Left lung (tissue), 10 donors: Measurements from ENCODE around the gene FNDC3A. TPM values are rescaled to one million over a fixed set of nuclear protein-coding genes. Genes with fewer than 3 reads are reported as not detected.
A peak's percentile ranks its signal among the peaks of the same experiment; 100 is the strongest.
"Not testable (repeated sequence)": the region's sequence is repeated elsewhere in the genome, so short reads cannot be mapped to it uniquely, and the experiment has no call there.

Experiments used
- ATAC-seq: fragments of 200-7000 bp; cut with Tn5 transposase; one replicate; pipeline ENCODE4 v1.9.1; 2020; ENCODE audit warnings: moderate library complexity
- DNase-seq, 4 donors: peaks; one replicate each; pipeline ENCODE4 v3.0.0-alpha.2; 2013 to 2020
- H3K27ac ChIP-seq, 2 donors: fragments of 200-600 bp; sonication (generic) in 1 of 2; one replicate each; pipeline versions ENCODE4 v1.5.0 to v1.8.0; 2020 to 2021
- H3K27me3 ChIP-seq, 2 donors: fragments of 200-600 bp; sonication (generic) in 1 of 2; one replicate each; pipeline versions ENCODE4 v1.5.0 to v1.8.0; 2020 to 2021
- H3K36me3 ChIP-seq, 2 donors: fragments of 200-600 bp; sonication (generic) in 1 of 2; one replicate each; pipeline versions ENCODE4 v1.5.0 to v1.8.0; 2020 to 2021
- H3K4me1 ChIP-seq, 2 donors: fragments of 200-600 bp; one replicate each; pipeline ENCODE4 v1.8.0; 2021
- H3K4me3 ChIP-seq, 2 donors: fragments of 200-600 bp; sonication (generic) in 1 of 2; one replicate each; pipeline versions ENCODE4 v1.5.0 to v1.8.0; 2020 to 2021; ENCODE audit warnings: mild to moderate bottlenecking in 1 of 2
- H3K9me3 ChIP-seq, 2 donors: fragments of 200-600 bp; sonication (generic) in 1 of 2; one replicate each; pipeline versions ENCODE4 v1.5.0 to v1.8.0; 2020 to 2021
- intact Hi-C, 2 donors: fragments of 100-400 bp; cut with DNase I; formaldehyde crosslinking; loops; one replicate each; pipeline versions ENCODE4 v1.11.2 to v1.14.2; 2022
- polyA plus RNA-seq, 6 donors: library from polyadenylated mRNA; unstranded; fragments of 120-200 nt; gene quantifications; one replicate each; pipeline ENCODE4 v1.2.1, GENCODE V29; 2013; ENCODE audit not compliant: insufficient read length in 6 of 6
- total RNA-seq, 2 donors: library from RNA; stranded (reverse); fragmentation: NEBNext Ultra II Directional; extraction: Animal tissue kit (Norgen Biotek cat#: 25700); gene quantifications; one replicate each; pipeline ENCODE4 v1.2.1, GENCODE V29; 2021
- TF ChIP-seq, protein P1 (sequence below), 2 donors: fragments of 200-600 bp; sonication (generic) in 1 of 2; IDR thresholded peaks; one replicate each; pipeline versions ENCODE4 v1.5.0 to v1.8.0; 2021; ENCODE audit warnings: antibody characterized with exemption in 2 of 2
- donor health status: DM: no; HTN: yes; CAD: no.
- donor health status: DM: no; HTN: no; CAD: no.

FNDC3A gene
- total and polyA plus RNA-seq, 8 donors: 55.5 to 80.5 (median 69.8) TPM

DNA sequence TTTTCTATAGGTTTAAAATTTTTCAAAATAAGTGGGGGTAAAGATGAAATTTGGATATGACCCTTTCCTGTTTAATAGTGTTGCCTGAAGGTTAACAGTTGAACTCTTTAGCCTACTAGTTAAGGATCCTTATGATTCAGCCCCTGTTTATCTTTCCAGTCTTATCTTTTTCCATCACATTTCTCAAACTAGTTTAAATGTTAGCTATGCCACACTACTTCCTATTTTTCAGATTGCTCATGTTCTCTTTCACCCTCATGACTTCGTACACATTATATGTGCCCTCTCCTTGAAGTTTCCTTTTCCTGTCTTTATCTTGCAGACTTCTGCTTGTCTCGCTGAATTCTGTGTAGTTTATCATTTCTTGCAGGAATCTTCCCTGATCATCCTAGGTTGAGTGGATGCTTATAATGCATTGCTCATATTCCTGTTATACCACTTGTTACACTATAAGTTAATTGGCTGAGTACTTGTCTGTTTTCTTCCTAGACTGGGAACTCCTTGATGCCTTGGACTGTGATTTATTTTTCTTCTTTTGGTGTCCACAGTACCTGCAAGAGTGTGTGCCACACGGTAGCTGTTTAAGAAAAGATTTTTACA, 86.7 kb downstream of the FNDC3A start:
- Histone ChIP-seq H3K27ac (no peak overlapping the region), H3K4me1 (peaks cover 0 to 4% of the 10 kb centered on the region in 2 donors), H3K4me3 (no peak overlapping the region), H3K9me3 (no peaks in the 10 kb centered on the region), H3K27me3 (no peaks in the 10 kb centered on the region), H3K36me3 (peaks cover 0 to 5% of the 10 kb centered on the region in 2 donors)
- TF ChIP-seq, protein P1, sequence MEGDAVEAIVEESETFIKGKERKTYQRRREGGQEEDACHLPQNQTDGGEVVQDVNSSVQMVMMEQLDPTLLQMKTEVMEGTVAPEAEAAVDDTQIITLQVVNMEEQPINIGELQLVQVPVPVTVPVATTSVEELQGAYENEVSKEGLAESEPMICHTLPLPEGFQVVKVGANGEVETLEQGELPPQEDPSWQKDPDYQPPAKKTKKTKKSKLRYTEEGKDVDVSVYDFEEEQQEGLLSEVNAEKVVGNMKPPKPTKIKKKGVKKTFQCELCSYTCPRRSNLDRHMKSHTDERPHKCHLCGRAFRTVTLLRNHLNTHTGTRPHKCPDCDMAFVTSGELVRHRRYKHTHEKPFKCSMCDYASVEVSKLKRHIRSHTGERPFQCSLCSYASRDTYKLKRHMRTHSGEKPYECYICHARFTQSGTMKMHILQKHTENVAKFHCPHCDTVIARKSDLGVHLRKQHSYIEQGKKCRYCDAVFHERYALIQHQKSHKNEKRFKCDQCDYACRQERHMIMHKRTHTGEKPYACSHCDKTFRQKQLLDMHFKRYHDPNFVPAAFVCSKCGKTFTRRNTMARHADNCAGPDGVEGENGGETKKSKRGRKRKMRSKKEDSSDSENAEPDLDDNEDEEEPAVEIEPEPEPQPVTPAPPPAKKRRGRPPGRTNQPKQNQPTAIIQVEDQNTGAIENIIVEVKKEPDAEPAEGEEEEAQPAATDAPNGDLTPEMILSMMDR (IDR thresholded peaks at IDR 0.05): no peak
- ATAC-seq: peak; percentile 55
- no peak for DNase-seq
- intact Hi-C loops: no loop called here

DNA sequence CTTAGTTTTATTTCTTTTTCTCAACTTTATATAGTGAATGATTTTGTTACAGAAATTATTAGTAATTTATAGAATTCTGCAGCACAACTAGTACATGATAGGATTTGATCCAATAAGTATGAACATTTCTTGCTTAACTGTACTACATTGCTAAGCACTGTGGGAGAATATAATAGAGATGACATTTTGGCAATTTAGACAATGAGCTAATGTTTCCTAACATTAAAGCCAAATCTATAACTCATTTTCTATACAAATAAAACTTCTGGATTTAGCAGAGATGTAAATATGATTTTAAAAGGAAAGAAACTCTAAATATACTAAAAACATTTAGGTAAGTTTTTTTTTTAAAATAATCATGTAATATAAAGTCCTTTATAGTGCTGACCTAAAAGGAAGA, 87.3 kb downstream of the FNDC3A start:
- Histone ChIP-seq H3K4me3 (no peak overlapping the region), H3K9me3 (no peaks in the 10 kb centered on the region), H3K27ac (no peak overlapping the region), H3K27me3 (no peaks in the 10 kb centered on the region), H3K4me1 (peaks cover 0 to 4% of the 10 kb centered on the region in 2 donors), H3K36me3 (peaks cover 0 to 3% of the 10 kb centered on the region in 2 donors)
- ATAC-seq (no peak), DNase-seq (no peak)
- intact Hi-C loops: no loop called here
- TF ChIP-seq, protein P1 (IDR thresholded peaks at IDR 0.05): no peak

DNA sequence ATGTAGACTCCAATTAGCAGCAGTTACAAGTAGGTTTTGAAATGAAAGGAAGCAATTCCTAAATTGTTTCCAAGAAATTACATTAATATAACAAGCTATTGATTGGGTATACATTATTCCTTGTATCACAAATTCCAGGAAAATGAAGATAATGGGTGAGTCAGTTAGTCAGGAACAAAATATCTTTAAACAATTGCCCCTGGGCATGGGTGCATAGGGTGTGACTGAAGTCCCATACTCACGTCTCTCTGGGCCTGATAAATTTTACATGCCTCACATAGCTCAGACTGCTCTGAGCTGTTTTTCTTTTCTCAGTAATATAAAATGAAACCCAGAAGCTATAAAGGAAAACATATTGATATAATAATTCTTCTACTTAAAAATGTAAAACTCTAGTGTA, 87.8 kb downstream of the FNDC3A start:
- no peak overlapping the region for H3K4me3 ChIP-seq
- H3K36me3 ChIP-seq: no peaks in the 10 kb centered on the region
- no peaks in the 10 kb centered on the region for H3K9me3 ChIP-seq
- peaks cover 0 to 4% of the 10 kb centered on the region in 2 donors for H3K4me1 ChIP-seq
- TF ChIP-seq, protein P1 (IDR thresholded peaks at IDR 0.05): no peak
- ATAC-seq (no peak), DNase-seq (no peak)
- intact Hi-C loops: no loop called here
- no peaks in the 10 kb centered on the region for H3K27me3 ChIP-seq
- no peak overlapping the region for H3K27ac ChIP-seq

DNA sequence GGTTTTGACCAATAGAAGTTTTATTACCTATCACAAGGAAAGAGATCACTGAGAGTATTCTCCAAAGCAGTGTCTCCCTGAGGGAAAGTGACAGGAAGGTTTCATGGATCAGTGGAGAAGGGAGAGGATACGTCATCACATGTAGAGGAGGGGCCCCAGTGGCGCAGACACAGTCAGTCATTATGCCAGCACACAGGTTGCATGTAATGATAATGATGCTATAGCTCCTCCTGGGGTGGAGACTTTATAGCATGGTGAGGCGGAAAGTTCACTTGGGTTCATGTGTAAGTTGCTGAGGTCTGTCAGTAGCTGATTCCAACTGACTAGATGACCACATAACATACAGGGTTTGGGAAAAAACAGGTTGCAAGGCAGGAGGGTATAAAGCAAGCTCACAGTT, 88.8 kb downstream of the FNDC3A start:
- H3K27me3 ChIP-seq: no peaks in the 10 kb centered on the region
- H3K4me3 ChIP-seq: no peak overlapping the region
- H3K9me3 ChIP-seq: no peaks in the 10 kb centered on the region
- no peak overlapping the region for H3K27ac ChIP-seq
- TF ChIP-seq, protein P1 (IDR thresholded peaks at IDR 0.05): no peak
- H3K36me3 ChIP-seq: no peaks in the 10 kb centered on the region
- no peak for DNase-seq
- peaks cover 0 to 4% of the 10 kb centered on the region in 2 donors for H3K4me1 ChIP-seq
- intact Hi-C loops: no loop called here
- no peak for ATAC-seq

DNA sequence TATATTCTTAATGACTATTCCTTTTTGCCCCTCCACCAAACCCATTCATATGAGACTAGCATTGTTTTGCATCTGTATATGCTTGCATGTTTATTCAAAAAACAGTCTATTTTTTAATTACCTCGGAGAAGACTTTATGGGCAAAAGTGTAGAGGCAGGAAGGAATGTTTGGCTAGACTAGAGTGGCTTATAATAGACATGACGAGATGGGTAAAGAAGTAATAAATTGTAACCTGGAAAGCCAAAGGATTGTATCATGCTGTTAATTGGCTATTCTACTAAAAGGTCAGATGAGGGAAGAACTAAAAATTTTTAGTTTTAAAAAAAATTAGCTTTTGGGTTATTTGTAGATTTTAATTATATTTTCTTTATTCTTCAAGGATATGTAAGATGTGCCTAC, 91.1 kb downstream of the FNDC3A start:
- DNase-seq (no peak), ATAC-seq (no peak)
- Histone ChIP-seq H3K4me3 (no peak overlapping the region), H3K9me3 (no peaks in the 10 kb centered on the region), H3K4me1 (peaks cover 0 to 4% of the 10 kb centered on the region in 2 donors), H3K36me3 (no peaks in the 10 kb centered on the region), H3K27me3 (no peaks in the 10 kb centered on the region), H3K27ac (no peak overlapping the region)
- intact Hi-C loops: no loop called here
- TF ChIP-seq, protein P1 (IDR thresholded peaks at IDR 0.05): no peak

DNA sequence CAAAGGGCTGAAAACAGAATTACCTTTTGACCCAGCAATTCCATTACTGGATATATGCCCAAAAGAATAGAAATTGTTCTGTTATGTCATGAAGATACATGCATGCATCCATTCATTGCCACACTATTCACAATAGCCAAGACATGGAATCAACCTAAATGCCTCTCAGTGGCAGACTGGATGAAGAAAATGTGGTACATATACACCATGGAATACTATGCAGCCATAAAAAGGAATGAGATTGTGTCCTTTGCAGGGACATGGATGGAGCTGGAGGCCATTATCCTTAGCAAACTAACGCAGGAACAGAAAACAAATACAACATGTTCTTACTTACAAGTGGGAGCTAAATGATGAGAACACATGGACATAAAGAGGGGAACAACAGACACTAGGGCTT, 92.8 kb downstream of the FNDC3A start:
- DNase-seq, H3K4me1 ChIP-seq, H3K27ac ChIP-seq, H3K9me3 ChIP-seq, H3K36me3 ChIP-seq, H3K27me3 ChIP-seq, intact Hi-C loops, H3K4me3 ChIP-seq, ATAC-seq: not testable (repeated sequence)

DNA sequence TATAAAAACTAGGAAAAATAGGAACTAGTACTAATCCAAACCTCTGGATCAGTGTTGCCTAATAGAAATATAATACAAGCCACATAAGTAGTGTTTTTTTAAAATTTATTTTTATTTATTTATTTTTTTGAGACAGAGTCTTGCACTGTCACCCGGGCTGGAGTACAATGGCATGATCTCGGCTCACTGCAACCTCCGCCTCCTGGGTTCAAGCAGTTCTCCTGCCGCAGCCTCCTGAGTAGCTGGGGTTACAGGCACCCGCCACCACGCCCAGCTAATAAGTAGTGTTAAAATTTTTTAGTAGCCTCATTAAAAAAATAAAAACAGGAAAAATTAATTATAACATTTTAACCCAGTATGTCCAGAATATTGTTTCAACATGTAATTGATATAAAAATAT, 94.3 kb downstream of the FNDC3A start:
- H3K36me3 ChIP-seq, H3K4me3 ChIP-seq, DNase-seq, H3K27me3 ChIP-seq, H3K9me3 ChIP-seq, H3K27ac ChIP-seq, ATAC-seq, intact Hi-C loops, H3K4me1 ChIP-seq: not testable (repeated sequence)
